ENCODE measurements around the gene TMEM150C. TPM values are rescaled to one million over a fixed set of nuclear protein-coding genes. Genes with fewer than 3 reads are reported as not detected.
"Not testable (repeated sequence)": the region's sequence is repeated elsewhere in the genome, so short reads cannot be mapped to it uniquely, and the experiment has no call there.

TMEM150C gene
- total RNA-seq, 1 donor from 2014 or later = 8.8 TPM

DNA sequence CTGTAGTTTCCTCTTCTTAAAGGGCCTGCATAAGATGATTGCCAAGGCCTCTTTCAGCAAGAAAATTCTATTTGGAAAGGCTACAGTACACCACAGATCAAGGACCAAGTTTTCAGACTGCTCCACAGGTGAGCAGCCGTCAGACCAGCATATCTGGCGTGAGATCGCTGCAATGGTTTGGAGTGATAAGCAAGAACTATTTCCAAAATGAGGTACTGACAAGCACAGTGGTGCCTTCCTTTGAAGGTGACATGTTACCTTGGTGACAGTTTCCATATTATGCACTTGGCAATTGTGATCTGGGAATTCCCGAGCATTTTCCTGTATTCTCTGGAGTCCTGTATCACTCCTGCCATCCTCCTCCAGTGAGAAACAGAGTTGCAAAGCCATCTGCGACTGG lies 7.3 kb upstream of the TMEM150C start:
- no peak for DNase-seq (ENCODE audit: low spot score)

DNA sequence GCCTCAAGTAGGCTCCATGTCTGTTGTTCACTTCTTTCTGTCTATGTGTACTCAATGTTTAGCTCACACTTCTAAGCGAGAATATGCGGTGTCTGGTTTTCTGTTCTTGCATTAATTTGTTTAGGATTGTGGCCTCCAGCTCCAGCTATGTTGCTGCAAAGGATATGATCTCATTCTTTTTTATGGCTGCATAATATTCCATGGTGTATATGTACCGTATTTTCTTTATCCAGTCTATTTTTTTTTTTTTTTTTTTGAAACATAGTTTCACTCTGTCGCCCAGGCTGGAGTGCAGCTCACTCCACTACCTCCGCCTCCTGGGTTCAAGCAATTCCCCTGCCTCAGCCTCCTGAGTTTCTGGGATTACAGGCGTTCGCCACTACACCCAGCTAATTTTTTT lies 5.7 kb upstream of the TMEM150C start:
- DNase-seq (ENCODE audit: low spot score) = no peak

- no peak for DNase-seq (ENCODE audit: low spot score)
Measured at GRCh38 chr4:82562564-82562854, 721 bp upstream of the TMEM150C start.

DNA sequence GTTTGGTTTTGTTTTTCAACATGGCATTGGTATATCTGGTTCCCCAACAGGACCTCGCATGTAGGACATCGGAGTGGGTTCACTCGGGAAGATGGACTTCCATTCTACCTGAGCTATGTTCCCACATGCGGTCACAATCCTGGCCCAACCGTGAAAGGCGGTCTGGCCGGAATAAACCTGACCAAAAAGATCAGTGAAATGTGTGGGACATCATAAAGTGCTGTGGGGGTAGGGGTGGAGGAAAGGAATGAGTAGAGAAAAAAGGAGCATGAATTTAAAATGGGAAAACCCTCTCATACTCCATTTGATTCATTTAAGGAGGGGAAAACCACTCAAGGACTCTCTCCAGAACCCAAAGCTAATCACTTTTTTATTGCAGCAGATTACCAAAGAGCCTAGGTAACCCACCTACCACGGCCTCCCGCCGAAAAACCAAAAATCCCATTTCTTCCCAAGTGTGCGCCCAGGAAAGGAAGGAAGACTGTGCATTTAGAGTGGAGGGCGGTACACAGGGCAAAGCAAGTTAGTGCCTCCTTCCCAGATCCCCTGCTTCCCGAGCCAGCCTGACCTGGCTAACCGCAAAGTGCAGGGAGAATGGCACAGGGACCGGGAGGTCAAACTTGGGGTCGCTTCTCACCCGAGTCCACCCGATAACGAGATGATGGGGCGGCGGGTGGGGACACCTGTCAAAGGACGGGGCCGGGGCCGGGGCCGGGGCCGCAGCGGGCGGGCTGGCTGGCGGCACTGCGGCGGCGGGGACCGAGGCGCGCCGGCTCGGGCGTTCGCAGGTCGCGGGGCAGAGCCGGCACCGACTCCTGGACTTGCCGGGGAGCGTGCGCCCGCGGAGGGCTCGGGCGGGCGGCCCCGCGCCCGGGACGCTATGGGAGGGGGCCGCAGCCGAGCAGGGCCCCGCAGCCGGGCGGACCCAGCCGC lies 669 bp downstream of the TMEM150C start:
- DNase-seq (ENCODE audit: low spot score) = no peak

GRCh38 chr4:82559735-82560120 lies 2.1 kb downstream of the TMEM150C start:
- DNase-seq (ENCODE audit: low spot score) = no peak

GRCh38 chr4:82559090-82559734 lies 2.6 kb downstream of the TMEM150C start:
- peak; percentile 31 for DNase-seq (ENCODE audit: low spot score)

- no peak for DNase-seq (ENCODE audit: low spot score)
Measured at GRCh38 chr4:82555276-82555675, 6.5 kb downstream of the TMEM150C start.

DNA sequence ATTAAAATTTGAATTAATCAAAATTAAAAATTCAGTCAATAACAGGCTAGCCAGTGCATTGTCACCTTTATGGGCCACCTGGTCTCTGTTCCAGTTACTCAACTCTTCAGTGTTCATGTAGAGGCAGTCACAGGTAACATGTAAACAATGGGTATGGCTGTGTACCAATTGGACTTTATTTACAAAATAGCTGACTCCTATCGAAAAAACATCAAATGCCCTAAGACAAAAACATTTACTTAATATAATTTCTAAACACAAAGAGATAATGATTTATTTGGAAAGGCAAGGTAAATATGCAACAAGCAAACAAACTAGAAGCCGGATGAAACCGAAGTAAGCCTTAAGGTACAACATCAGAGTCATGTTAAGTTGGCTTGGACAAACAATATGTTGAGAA lies 8.8 kb downstream of the TMEM150C start:
- DNase-seq (ENCODE audit: low spot score) = no peak

DNA sequence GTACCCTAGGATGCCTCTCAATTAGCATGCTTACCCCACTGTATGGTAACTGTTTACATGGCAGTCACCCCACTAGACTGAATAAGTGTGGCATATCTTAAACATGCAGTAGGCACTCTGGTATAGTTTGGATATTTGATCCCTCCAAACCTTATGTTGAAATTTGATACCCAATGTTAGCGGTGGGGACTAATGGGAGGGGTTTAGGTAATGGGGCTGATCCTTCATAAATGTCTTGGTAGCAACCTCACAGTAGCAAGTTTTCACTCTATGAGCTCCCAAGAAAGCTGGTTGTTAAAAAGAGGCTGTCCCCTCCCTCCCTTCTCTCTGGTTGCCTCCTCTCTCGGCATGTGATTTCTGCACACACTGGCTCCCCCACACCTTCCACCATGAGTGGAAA lies 10.1 kb downstream of the TMEM150C start:
- no peak for DNase-seq (ENCODE audit: low spot score)

GRCh38 chr4:82547850-82548249 lies 13.9 kb downstream of the TMEM150C start:
- DNase-seq (ENCODE audit: low spot score) = not testable (repeated sequence)

DNA sequence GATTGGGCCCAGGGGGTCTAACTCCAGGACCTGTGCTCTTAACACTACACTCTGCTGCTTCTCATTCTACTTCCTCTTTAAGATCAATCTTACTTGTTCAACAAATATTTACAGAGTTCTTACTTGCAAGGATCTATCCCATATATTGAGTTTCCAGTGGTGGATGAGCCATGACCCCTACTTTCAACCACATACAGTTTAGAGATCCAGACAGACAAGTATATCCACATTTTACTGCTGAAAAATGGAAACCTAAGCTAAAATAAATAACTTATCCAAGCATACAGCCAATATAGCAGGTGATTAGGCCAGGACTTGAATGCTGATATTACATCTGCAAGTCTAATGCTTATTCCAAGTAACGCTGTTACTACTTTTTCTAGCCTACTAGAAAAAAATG lies 18.7 kb downstream of the TMEM150C start:
- DNase-seq (ENCODE audit: low spot score) = no peak

GRCh38 chr4:82542642-82543041 lies 19.1 kb downstream of the TMEM150C start:
- DNase-seq (ENCODE audit: low spot score) = no peak

DNA sequence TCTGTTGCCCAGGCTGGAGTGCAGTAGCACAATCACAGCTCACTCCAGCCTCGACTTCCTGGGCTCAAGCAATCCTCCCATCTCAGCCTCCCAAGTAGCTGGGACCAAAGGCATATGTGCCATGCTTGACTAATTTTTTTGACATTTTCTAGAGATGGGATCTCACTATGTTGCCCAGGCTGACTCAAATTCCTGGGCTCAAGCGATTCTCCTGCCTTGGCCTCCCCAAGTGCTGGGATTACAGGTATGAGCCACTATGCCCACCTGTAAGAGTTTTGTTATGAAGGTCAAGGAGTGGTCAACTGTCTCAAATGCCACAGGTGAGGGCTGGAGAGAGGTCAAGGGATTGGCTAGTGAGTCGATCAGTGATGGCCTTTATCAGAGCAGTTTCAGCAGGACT lies 32.5 kb downstream of the TMEM150C start:
- no peak for DNase-seq (ENCODE audit: low spot score)

DNA sequence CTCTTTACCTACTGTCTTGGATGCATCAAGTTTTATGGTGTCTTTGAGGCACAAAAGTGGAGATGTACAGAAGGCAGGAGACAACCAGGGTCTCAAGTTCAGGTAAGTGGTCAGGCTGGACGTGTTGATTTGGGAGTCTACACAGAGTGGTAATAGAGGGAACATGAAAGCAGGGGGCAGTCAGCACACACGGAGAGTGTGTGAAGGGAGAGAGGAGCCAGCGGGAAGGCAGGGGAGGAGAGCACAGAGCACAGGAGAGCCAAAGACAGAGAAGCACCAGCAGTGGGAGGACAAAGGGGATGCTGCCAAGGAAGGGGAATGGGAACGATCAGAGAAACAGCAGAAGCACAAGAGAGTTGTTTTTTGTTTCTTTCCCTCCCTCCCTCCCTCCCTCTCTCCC lies 32.9 kb downstream of the TMEM150C start:
- no peak for DNase-seq (ENCODE audit: low spot score)

DNA sequence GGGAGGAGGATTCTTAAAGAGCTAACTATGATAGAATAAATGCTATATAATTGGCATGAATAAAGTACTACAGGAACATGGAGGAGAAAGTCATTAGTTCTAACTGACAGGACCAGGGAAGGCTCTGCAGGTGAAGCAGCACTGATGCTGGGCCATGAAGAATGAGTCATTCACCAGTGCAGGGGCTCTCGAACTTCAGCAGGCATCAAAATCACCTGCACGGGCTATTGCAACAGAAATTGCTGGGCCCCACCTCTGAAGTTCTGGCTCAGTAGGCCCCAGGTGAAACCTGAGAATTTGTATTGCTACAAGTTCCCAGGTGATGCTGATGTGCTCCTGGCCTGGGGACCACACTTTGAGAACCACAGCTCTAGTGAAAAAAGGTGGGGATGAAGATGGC lies 33.7 kb downstream of the TMEM150C start:
- no peak for DNase-seq (ENCODE audit: low spot score)

DNA sequence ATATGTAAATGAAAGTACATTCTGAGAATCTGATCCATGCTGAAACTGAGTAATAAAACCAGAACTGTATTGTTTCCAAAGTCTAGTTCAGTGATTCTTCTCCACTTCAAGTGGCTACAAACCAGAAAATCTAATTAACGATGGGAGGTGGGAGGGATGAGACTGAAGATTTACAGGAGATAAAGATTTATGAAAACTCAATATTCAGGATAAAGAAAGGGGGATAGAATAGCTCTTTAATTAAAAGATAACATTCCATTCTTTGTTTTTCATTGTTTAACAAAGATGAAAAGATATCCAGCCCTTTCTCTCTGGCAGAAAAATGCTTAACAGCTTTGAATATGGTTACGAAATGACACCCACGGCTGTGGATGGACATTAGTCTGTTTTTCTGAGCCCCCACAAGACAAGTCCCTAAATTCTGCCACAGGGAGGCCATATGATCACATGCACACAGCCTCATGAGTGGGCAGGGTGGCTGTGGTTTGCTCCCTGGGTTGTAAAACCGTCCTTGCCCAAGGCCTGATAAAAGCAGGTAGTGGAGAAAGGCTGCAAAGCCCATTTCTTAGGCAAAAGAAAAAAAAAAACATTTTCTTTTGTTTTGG lies 36.4 kb downstream of the TMEM150C start:
- no peak for DNase-seq (ENCODE audit: low spot score)

DNA sequence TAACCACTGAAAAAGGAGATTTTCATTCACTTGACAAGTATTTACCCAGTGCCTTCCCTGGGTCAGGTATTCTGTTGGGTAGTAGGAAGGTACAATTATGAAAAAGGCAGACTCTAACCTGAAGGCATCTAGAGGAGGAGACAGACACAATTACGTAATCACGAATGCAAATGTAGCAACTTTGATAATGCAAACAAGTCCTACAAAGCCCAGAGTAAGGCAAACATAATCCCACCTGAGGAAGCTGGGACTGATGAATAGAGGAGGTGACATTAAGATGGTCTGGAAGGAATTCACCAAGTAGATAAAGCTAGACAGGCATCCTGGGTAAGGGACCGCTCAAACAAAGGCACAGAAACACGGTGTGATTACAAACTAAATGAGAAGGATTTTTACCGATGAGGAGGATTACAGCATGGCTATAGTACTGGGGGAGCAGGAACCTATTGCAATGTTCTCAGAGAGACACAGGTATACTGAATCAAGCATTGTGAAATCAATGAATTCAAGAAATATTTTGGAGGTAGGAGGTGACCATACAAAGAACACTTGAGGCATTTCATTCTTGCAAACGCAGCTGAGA lies 37.1 kb downstream of the TMEM150C start:
- DNase-seq (ENCODE audit: low spot score) = no peak

GRCh38 chr4:82523179-82523578 lies 38.6 kb downstream of the TMEM150C start:
- no peak for DNase-seq (ENCODE audit: low spot score)

DNA sequence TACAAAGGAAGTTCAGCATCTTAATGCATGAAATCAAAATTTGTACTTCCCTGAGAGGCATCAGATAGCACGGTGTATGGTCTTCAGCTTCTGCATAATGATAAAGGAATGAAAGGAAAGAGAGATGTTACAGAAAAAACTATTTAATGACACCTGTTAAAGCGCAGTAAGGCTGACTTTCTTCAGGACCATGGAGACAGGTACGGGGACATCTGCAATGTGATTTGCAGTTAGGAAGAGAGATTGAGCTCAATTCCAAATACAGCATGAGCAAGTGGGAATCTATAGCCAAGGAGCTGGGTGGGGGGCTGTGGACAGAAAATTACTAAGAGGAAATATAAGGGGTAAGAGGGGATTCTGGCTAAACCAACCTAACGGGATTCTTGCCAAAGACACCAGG lies 39.3 kb downstream of the TMEM150C start:
- no peak for DNase-seq (ENCODE audit: low spot score)

DNA sequence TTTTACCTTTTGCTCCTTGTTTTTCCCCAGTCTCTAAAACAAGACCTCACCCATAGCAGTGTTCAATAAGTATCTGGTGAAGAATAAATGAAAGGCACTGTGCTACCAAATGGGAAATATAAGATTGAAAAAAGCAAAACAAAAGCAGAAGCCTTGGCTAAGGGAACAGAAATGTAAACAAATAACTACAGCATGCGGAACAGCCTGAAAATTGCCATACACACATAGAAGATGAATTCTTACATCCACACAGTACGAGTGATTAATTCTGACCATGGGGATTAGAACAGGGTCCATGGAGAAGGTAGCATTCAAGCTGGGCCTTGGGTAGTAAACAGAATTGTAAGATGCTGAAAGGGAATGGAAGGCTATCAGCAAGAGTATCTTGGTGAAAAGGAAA lies 40.5 kb downstream of the TMEM150C start:
- DNase-seq (ENCODE audit: low spot score) = no peak

GRCh38 chr4:82519776-82520175 lies 42.0 kb downstream of the TMEM150C start:
- no peak for DNase-seq (ENCODE audit: low spot score)

- DNase-seq (ENCODE audit: low spot score) = no peak
Measured at GRCh38 chr4:82519072-82519471, 42.7 kb downstream of the TMEM150C start.

GRCh38 chr4:82517043-82517442 lies 44.7 kb downstream of the TMEM150C start:
- DNase-seq (ENCODE audit: low spot score) = no peak
